Duodenal mucosa (tissue), 2 donors: ENCODE data around the gene PRKG1.
"Not testable (repeated sequence)": the region's sequence is repeated elsewhere in the genome, so short reads cannot be mapped to it uniquely, and the experiment has no call there.

Experiments used
- H3K27ac ChIP-seq: one replicate; pipeline ENCODE4 v1.7.0; 2013; ENCODE audit warnings: low read depth, low read length
- H3K27me3 ChIP-seq, 2 donors: one replicate each; pipeline ENCODE4 v1.7.0; 2013; ENCODE audit warnings: low read length in 2 of 2, control low read depth in 1 of 2; ENCODE audit not compliant: insufficient read depth in 2 of 2, control insufficient read depth in 1 of 2
- H3K36me3 ChIP-seq, 2 donors: one replicate each; pipeline ENCODE4 v1.7.0; 2013; ENCODE audit warnings: low read length in 2 of 2, control low read depth in 1 of 2; ENCODE audit not compliant: insufficient read depth in 2 of 2, control insufficient read depth in 1 of 2
- H3K4me1 ChIP-seq, 2 donors: one replicate each; pipeline ENCODE4 v1.7.0; 2013; ENCODE audit warnings: low read length in 2 of 2, control low read depth in 1 of 2; ENCODE audit not compliant: insufficient read depth in 2 of 2, control insufficient read depth in 1 of 2
- H3K4me3 ChIP-seq, 2 donors: one replicate each; pipeline ENCODE4 v1.7.0; 2013; ENCODE audit warnings: low read length in 2 of 2, low read depth in 1 of 2
- H3K9ac ChIP-seq, 2 donors: one replicate each; pipeline ENCODE4 v1.7.0; 2013; ENCODE audit warnings: low read length in 2 of 2, low read depth in 1 of 2
- H3K9me3 ChIP-seq, 2 donors: one replicate each; pipeline ENCODE4 v1.7.0; 2013; ENCODE audit warnings: low read length in 2 of 2, control low read depth in 1 of 2; ENCODE audit not compliant: control insufficient read depth in 1 of 2

PRKG1 gene

DNA sequence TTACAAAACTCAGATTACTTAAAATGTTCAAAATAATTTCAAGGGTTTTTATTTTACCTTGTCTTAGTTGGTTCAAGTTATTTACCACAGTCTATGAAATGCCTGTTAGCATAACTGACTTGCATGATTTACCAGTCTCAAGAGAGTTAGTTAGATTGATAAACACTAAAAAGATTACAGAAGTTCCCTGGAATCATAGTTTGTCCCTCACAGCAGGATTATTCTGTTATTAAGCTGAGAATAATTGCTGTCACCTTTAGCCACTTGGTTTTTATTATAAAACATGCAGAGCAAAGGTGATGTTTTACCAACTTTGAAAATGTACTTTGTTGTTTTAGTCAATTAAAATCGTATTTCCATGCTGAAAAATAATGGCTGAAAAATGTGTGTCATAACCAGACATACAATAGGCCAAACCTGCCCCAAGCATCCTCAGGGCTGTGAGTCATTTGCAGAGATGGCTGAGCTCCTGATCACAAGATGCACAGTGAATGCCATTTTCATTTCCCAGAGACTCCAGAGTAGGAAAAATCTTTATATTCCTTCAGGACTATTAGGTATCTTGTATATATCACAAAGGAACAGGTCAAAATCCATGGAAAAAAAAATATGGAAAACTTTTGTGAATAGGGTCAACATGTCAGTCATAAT lies 1152.0 kb downstream of the PRKG1 start:
- Histone ChIP-seq H3K27me3 (no peaks in the 10 kb centered on the region), H3K4me1 (peaks cover 0 to under 1% of the 10 kb centered on the region in 2 donors), H3K9ac (no peak overlapping the region), H3K4me3 (no peak overlapping the region), H3K27ac (no peak overlapping the region), H3K9me3 (no peaks in the 10 kb centered on the region), H3K36me3 (no peaks in the 10 kb centered on the region)

DNA sequence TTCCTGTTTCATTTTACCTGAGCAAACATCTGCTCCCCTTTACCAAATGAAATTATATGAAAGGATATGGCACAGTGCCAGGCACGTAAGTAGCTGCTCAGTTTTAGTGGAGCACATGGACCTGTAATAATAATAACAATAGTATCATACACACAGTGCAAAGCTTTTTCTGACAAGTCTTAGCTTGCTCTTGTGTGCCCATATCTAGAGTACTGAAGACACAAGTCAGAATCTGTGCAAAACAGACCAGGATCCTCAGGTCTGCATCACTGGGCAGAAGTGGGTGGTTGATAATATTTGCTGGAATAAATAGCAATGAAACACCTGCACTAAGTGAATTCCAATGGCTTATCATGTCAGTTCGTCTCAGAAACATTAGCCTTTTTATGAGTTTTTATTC lies 1154.3 kb downstream of the PRKG1 start:
- H3K9ac ChIP-seq = no peak overlapping the region
- H3K9me3 ChIP-seq = no peaks in the 10 kb centered on the region
- H3K4me3 ChIP-seq = no peak overlapping the region
- H3K27ac ChIP-seq = no peak overlapping the region
- no peaks in the 10 kb centered on the region for H3K36me3 ChIP-seq
- H3K4me1 ChIP-seq = no peaks in the 10 kb centered on the region
- H3K27me3 ChIP-seq = no peaks in the 10 kb centered on the region

DNA sequence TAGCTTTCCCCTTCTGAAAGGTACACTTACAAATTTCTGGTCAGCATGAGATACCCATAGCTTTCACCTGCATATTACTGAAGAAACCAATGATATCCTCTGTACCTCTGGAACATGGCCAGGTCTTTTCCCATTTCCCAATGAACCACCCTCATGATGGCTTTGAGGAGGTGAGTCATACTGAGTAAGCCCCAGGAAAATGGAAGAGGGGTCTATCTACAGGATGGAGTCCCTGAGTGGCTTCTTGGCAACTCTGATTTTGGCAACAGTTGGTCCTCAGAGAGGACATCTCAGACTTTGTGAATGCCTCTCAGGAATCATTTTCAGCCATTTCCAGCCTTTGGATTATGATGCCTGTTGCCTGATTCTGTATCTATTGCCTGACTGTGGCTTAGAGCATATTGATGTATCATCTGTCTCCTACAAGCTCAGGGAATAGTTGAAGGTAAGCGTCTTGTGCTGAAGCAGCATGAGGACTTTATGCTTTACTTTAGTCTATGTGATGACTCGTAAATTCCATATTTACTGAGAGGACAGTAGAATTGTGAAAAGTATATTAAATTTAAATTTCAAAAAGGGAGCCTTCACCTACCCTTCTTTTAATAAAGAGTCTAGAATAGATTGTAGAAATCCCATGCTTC lies 1155.1 kb downstream of the PRKG1 start:
- H3K9me3 ChIP-seq = no peaks in the 10 kb centered on the region
- H3K27ac ChIP-seq = no peak overlapping the region
- H3K27me3 ChIP-seq = no peaks in the 10 kb centered on the region
- H3K9ac ChIP-seq = no peak overlapping the region
- no peaks in the 10 kb centered on the region for H3K4me1 ChIP-seq
- H3K36me3 ChIP-seq = no peaks in the 10 kb centered on the region
- no peak overlapping the region for H3K4me3 ChIP-seq

- H3K27me3 ChIP-seq = no peaks in the 10 kb centered on the region
- no peaks in the 10 kb centered on the region for H3K36me3 ChIP-seq
- H3K4me3 ChIP-seq = peak overlapping the region; percentile 56 to 59
- H3K4me1 ChIP-seq = no peaks in the 10 kb centered on the region
- no peaks in the 10 kb centered on the region for H3K9me3 ChIP-seq
- no peak overlapping the region for H3K27ac ChIP-seq
- no peak overlapping the region for H3K9ac ChIP-seq
Measured at GRCh38 chr10:52232561-52233350, 1158.5 kb downstream of the PRKG1 start.

- not testable (repeated sequence) for H3K9ac ChIP-seq, H3K36me3 ChIP-seq, H3K4me1 ChIP-seq, H3K27me3 ChIP-seq, H3K27ac ChIP-seq, H3K9me3 ChIP-seq
- H3K4me3 ChIP-seq = peak overlapping the region; percentile 56 to 59
Measured at GRCh38 chr10:52233351-52233991, 1159.2 kb downstream of the PRKG1 start.

- H3K27me3 ChIP-seq = no peaks in the 10 kb centered on the region
Measured at GRCh38 chr10:52239771-52240170, 1165.5 kb downstream of the PRKG1 start.

DNA sequence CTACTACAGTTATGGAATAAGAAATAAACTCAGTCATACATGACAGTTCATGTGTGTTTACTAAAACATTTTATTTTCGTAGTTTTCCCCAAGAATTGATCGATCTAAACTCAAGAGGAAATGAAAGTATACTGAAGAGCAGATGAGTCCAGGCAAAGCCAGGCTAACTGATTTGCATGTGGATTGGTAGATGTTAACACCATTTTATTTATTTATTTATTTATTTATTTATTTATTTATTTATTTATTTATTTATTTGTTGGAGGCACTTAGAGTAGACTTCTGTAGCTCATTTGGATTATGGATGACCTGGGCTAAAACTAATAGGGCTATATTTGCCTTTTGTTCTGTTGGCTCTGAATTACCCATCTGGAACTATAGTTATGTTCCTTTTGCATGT lies 1171.3 kb downstream of the PRKG1 start:
- Histone ChIP-seq H3K27me3 (no peaks in the 10 kb centered on the region), H3K36me3 (no peaks in the 10 kb centered on the region), H3K9me3 (no peaks in the 10 kb centered on the region), H3K9ac (no peak overlapping the region), H3K27ac (no peak overlapping the region), H3K4me3 (no peak overlapping the region), H3K4me1 (no peaks in the 10 kb centered on the region)

More at GRCh38 chr10:52239771-52240170, 1165.5 kb downstream of the PRKG1 start:
- Histone ChIP-seq H3K4me3 (no peak overlapping the region), H3K9ac (no peak overlapping the region), H3K27ac (no peak overlapping the region), H3K36me3 (no peaks in the 10 kb centered on the region), H3K4me1 (no peaks in the 10 kb centered on the region), H3K9me3 (no peaks in the 10 kb centered on the region)

DNA sequence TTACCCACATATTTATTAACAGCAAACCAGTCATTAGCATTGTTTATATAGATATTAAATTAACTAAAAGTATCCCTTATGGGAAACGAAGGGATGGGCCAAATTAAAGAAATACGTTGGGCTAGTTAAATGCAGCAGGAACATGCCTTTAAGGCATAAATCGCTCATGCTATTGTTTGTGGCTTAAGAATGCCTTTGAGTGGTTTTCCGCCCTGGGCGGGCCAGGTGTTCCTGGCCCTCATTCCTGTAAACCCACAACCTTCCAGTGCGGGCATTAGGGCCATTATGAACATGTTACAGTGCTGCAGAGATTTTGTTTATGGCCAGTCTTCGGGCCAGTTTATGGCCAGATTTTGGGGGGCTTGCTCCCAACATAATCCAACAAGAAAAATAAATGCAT lies 1173.6 kb downstream of the PRKG1 start:
- not testable (repeated sequence) for H3K4me1 ChIP-seq, H3K27ac ChIP-seq, H3K36me3 ChIP-seq, H3K27me3 ChIP-seq, H3K4me3 ChIP-seq, H3K9me3 ChIP-seq, H3K9ac ChIP-seq

DNA sequence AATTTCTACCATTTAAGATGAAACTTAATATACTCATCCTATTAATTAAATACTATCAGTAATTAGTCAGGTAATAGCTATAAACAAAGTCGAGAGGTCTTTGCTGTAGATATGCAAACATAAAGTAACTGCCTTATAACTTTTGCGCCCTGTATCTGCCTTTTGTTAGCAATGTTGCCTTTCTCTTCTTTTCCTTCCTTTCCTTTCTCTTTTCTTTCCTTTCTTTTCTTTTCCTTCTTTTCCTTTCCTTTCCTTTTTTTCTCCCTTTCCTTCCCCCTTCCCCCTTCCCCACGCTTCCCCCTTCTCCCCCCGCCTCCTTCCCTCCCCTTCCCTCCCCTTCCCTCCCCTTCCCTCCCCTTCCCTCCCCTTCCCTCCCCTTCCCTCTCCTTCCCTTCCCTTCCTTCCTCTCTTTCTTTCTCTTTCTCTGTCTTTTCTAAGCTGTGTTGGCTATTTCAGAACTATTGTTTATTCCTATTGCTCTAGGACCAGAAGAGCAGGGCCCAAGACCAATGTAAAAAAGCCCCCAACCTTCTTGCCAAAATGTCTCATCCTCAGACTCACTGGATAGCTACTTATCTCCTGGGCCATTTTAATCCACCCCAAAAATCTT lies 1174.5 kb downstream of the PRKG1 start:
- H3K36me3 ChIP-seq = no peaks in the 10 kb centered on the region
- peaks cover 0 to under 1% of the 10 kb centered on the region in 2 donors for H3K4me1 ChIP-seq
- H3K9me3 ChIP-seq = no peaks in the 10 kb centered on the region
- H3K27ac ChIP-seq = no peak overlapping the region
- H3K9ac ChIP-seq = no peak overlapping the region
- no peak overlapping the region for H3K4me3 ChIP-seq
- no peaks in the 10 kb centered on the region for H3K27me3 ChIP-seq
